Measurements from ENCODE around the gene LSM14A. TPM values are rescaled to one million over a fixed set of nuclear protein-coding genes. Genes with fewer than 3 reads are reported as not detected.
"Not testable (repeated sequence)": the region's sequence is repeated elsewhere in the genome, so short reads cannot be mapped to it uniquely, and the experiment has no call there.

LSM14A gene
- total RNA-seq, 1 donor from 2014 or later = 65.4 TPM

GRCh38 chr19:34150558-34150957 lies 21.7 kb upstream of the LSM14A start:
- Histone ChIP-seq H3K4me1 (no peaks in the 10 kb centered on the region), H3K4me3 (no peak overlapping the region), H3K27me3 (ENCODE audit: low read depth) (peaks cover 10% of the 10 kb centered on the region), H3K27ac (replicated peaks) (no peak overlapping the region), H3K9me3 (replicated peaks) (no peaks in the 10 kb centered on the region), H3K36me3 (no peaks in the 10 kb centered on the region)
- TF ChIP-seq CTCF (IDR thresholded peaks at IDR 0.05; ENCODE audit: borderline replicate concordance) = no peak
- no peak for DNase-seq
- intact Hi-C loops (cut with micrococcal nuclease) = no loop called here

DNA sequence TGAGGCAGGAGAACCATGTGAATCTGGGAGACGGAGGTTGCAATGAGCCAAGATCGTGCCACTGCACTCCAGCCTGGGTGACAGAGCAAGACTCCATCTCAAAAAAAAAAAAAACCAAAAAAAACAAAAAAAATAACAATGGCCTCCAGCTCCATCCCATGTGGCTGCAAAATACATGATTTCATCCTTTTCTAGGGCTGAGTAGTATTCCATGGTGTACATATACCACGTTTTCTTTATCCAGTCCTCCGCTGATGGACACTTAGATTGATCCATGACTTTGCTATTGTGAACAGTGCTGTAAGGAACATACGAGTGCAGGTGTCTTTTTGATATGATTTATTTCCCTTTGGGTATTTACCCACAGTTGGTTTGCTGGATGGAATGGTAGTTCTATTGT lies 20.9 kb upstream of the LSM14A start:
- TF ChIP-seq CTCF (IDR thresholded peaks at IDR 0.05; ENCODE audit: borderline replicate concordance) = no peak
- no peak for DNase-seq
- H3K4me1 ChIP-seq = no peaks in the 10 kb centered on the region

DNA sequence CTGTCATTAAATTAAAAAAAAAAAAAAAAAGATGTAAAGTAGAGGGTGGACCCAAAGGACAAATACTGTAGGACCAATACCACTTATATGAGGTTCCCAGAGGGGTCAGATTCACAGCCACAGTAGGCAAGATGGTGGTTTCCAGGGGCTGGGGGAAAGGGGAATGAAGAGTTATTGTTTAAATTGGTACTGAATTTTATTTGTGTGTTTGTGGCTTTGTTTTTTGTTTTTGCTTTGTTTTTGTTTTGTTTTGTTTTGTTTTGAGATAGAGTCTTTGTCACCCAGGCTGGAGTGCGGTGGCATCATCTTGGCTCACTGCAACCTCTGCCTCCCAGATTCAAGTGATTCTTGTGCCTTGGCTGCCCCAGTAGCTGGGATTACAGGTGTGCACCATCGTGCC lies 17.9 kb upstream of the LSM14A start:
- TF ChIP-seq CTCF (IDR thresholded peaks at IDR 0.05; ENCODE audit: borderline replicate concordance) = no peak
- Histone ChIP-seq H3K36me3 (no peaks in the 10 kb centered on the region), H3K27me3 (ENCODE audit: low read depth) (peaks cover 10% of the 10 kb centered on the region), H3K9me3 (replicated peaks) (no peaks in the 10 kb centered on the region), H3K4me3 (no peak overlapping the region), H3K4me1 (no peaks in the 10 kb centered on the region), H3K27ac (replicated peaks) (no peak overlapping the region)
- intact Hi-C loops (cut with micrococcal nuclease) = no loop called here
- no peak for DNase-seq

More for the DNA sequence above, 20.9 kb upstream of the LSM14A start:
- peaks cover 10% of the 10 kb centered on the region for H3K27me3 ChIP-seq (ENCODE audit: low read depth)
- no peaks in the 10 kb centered on the region for H3K9me3 ChIP-seq (replicated peaks)
- no peak overlapping the region for H3K27ac ChIP-seq (replicated peaks)
- H3K36me3 ChIP-seq = no peaks in the 10 kb centered on the region
- H3K4me3 ChIP-seq = no peak overlapping the region
- intact Hi-C loops (cut with micrococcal nuclease) = no loop called here

- no peak overlapping the region for H3K27ac ChIP-seq (replicated peaks)
- no peaks in the 10 kb centered on the region for H3K4me1 ChIP-seq
- DNase-seq = no peak
- TF ChIP-seq CTCF (IDR thresholded peaks at IDR 0.05; ENCODE audit: borderline replicate concordance) = no peak
- H3K36me3 ChIP-seq = no peaks in the 10 kb centered on the region
- intact Hi-C loops (cut with micrococcal nuclease) = no loop called here
- H3K27me3 ChIP-seq (ENCODE audit: low read depth) = peaks cover 7% of the 10 kb centered on the region
- no peak overlapping the region for H3K4me3 ChIP-seq
- no peaks in the 10 kb centered on the region for H3K9me3 ChIP-seq (replicated peaks)
These were observed 16.6 kb upstream of the LSM14A start for GRCh38 chr19:34155686-34156085.

- H3K4me1 ChIP-seq; H3K27me3 ChIP-seq (ENCODE audit: low read depth); H3K36me3 ChIP-seq; intact Hi-C loops (cut with micrococcal nuclease); H3K4me3 ChIP-seq; H3K27ac ChIP-seq (replicated peaks); H3K9me3 ChIP-seq (replicated peaks); DNase-seq: not testable (repeated sequence)
These were observed 13.3 kb upstream of the LSM14A start for GRCh38 chr19:34158966-34159365.

GRCh38 chr19:34159541-34159940 lies 12.8 kb upstream of the LSM14A start:
- H3K27ac ChIP-seq (replicated peaks); H3K36me3 ChIP-seq; H3K4me1 ChIP-seq; H3K4me3 ChIP-seq; DNase-seq; H3K9me3 ChIP-seq (replicated peaks); H3K27me3 ChIP-seq (ENCODE audit: low read depth); intact Hi-C loops (cut with micrococcal nuclease): not testable (repeated sequence)

- H3K27ac ChIP-seq (replicated peaks); H3K4me3 ChIP-seq; H3K9me3 ChIP-seq (replicated peaks); H3K27me3 ChIP-seq (ENCODE audit: low read depth); intact Hi-C loops (cut with micrococcal nuclease); DNase-seq; H3K36me3 ChIP-seq; H3K4me1 ChIP-seq: not testable (repeated sequence)
These were observed 10.4 kb upstream of the LSM14A start for GRCh38 chr19:34161902-34162301.

Measured in left ventricle myocardium inferior (tissue), 1 donor.